Measurements from ENCODE around the gene ADPRM. TPM values are rescaled to one million over a fixed set of nuclear protein-coding genes. Genes with fewer than 3 reads are reported as not detected.

Gene ADPRM
- total and polyA plus RNA-seq, 2 experiments from 2014 or later, result 7.7 to 17.8 TPM

GRCh38 chr17:10718547-10718946, 21.2 kb downstream of the ADPRM start:
- Histone ChIP-seq H3K9me2 (replicated peaks; ENCODE audit: insufficient read depth) (no peaks in the 10 kb centered on the region), H3K27me3 (no peaks in the 10 kb centered on the region), H3K4me1 (ENCODE audit: insufficient read depth) (no peaks in the 10 kb centered on the region), H3K9me3 (ENCODE audit: low read depth) (no peaks in the 10 kb centered on the region), H3K4me2 (no peak overlapping the region), H3K27ac (no peak overlapping the region), H3K36me3 (replicated peaks; ENCODE audit: insufficient read depth, low read depth) (no peaks in the 10 kb centered on the region), H4K20me1 (ENCODE audit: insufficient read depth, poor library complexity, severe bottlenecking) (no peaks in the 10 kb centered on the region), H2AFZ (no peak overlapping the region), H3K4me3 (no peak overlapping the region), H3K79me2 (no peaks in the 10 kb centered on the region)
- no peak for DNase-seq (ENCODE audit: low spot score)
- 0% methylated on average over 1 of the region's 1 CpG for WGBS (ENCODE audit: low lambda C conversion rate, missing lambda C conversion rate)
- no peak for TF ChIP-seq EZH2phosphoT487 (IDR thresholded peaks at IDR 0.05; ENCODE audit: low read depth, severe bottlenecking, unreplicated experiment)

- no peak overlapping the region for H3K4me2 ChIP-seq
- no peak overlapping the region for H3K4me3 ChIP-seq
- H3K27me3 ChIP-seq, result no peaks in the 10 kb centered on the region
- no peaks in the 10 kb centered on the region for H3K79me2 ChIP-seq
- H3K9me3 ChIP-seq (ENCODE audit: low read depth), result no peaks in the 10 kb centered on the region
- WGBS (ENCODE audit: low lambda C conversion rate, missing lambda C conversion rate), result 84% methylated on average over 11 of the region's 11 CpGs
- no peaks in the 10 kb centered on the region for H3K9me2 ChIP-seq (replicated peaks; ENCODE audit: insufficient read depth)
- TF ChIP-seq EZH2phosphoT487 (IDR thresholded peaks at IDR 0.05; ENCODE audit: low read depth, severe bottlenecking, unreplicated experiment), result no peak
- TF ChIP-seq EZH2 (IDR thresholded peaks at IDR 0.05; ENCODE audit: borderline replicate concordance), result no peak
- no peak for TF ChIP-seq CTCF (IDR thresholded peaks at IDR 0.05; ENCODE audit: poor library complexity)
- DNase-seq (ENCODE audit: low spot score), result peak; percentile 63
- H4K20me1 ChIP-seq (ENCODE audit: insufficient read depth, poor library complexity, severe bottlenecking), result no peaks in the 10 kb centered on the region
- peaks cover 17% of the 10 kb centered on the region for H3K4me1 ChIP-seq (ENCODE audit: insufficient read depth)
- no peaks in the 10 kb centered on the region for H3K36me3 ChIP-seq (replicated peaks; ENCODE audit: insufficient read depth, low read depth)
- H2AFZ ChIP-seq, result no peak overlapping the region
- H3K27ac ChIP-seq, result peak overlapping the region; percentile 87
These were observed 27.3 kb downstream of the ADPRM start for GRCh38 chr17:10724546-10725195.

GRCh38 chr17:10725262-10725661, 27.9 kb downstream of the ADPRM start:
- Histone ChIP-seq H4K20me1 (ENCODE audit: insufficient read depth, poor library complexity, severe bottlenecking) (no peaks in the 10 kb centered on the region), H2AFZ (no peak overlapping the region), H3K4me2 (no peak overlapping the region), H3K36me3 (replicated peaks; ENCODE audit: insufficient read depth, low read depth) (no peaks in the 10 kb centered on the region), H3K4me3 (no peak overlapping the region), H3K9me3 (ENCODE audit: low read depth) (no peaks in the 10 kb centered on the region), H3K79me2 (no peaks in the 10 kb centered on the region), H3K27ac (peak overlapping the region; percentile 76), H3K27me3 (no peaks in the 10 kb centered on the region), H3K9me2 (replicated peaks; ENCODE audit: insufficient read depth) (no peaks in the 10 kb centered on the region), H3K4me1 (ENCODE audit: insufficient read depth) (peaks cover 17% of the 10 kb centered on the region)
- no peak for TF ChIP-seq EZH2phosphoT487 (IDR thresholded peaks at IDR 0.05; ENCODE audit: low read depth, severe bottlenecking, unreplicated experiment)
- no peak for TF ChIP-seq CTCF (IDR thresholded peaks at IDR 0.05; ENCODE audit: poor library complexity)
- no peak for TF ChIP-seq EZH2 (IDR thresholded peaks at IDR 0.05; ENCODE audit: borderline replicate concordance)
- 66% methylated on average over 3 of the region's 3 CpGs for WGBS (ENCODE audit: low lambda C conversion rate, missing lambda C conversion rate)
- DNase-seq (ENCODE audit: low spot score), result no peak

GRCh38 chr17:10726196-10726595, 28.8 kb downstream of the ADPRM start:
- no peak overlapping the region for H2AFZ ChIP-seq
- H3K9me3 ChIP-seq (ENCODE audit: low read depth), result no peaks in the 10 kb centered on the region
- H3K9me2 ChIP-seq (replicated peaks; ENCODE audit: insufficient read depth), result no peaks in the 10 kb centered on the region
- DNase-seq (ENCODE audit: low spot score), result no peak
- H3K79me2 ChIP-seq, result no peaks in the 10 kb centered on the region
- no peaks in the 10 kb centered on the region for H4K20me1 ChIP-seq (ENCODE audit: insufficient read depth, poor library complexity, severe bottlenecking)
- H3K4me2 ChIP-seq, result no peak overlapping the region
- no peak overlapping the region for H3K4me3 ChIP-seq
- no peak for TF ChIP-seq EZH2 (IDR thresholded peaks at IDR 0.05; ENCODE audit: borderline replicate concordance)
- H3K36me3 ChIP-seq (replicated peaks; ENCODE audit: insufficient read depth, low read depth), result no peaks in the 10 kb centered on the region
- WGBS (ENCODE audit: low lambda C conversion rate, missing lambda C conversion rate), result 46% methylated on average over 2 of the region's 2 CpGs
- peak overlapping the region; percentile 76 for H3K27ac ChIP-seq
- no peaks in the 10 kb centered on the region for H3K27me3 ChIP-seq
- peaks cover 23% of the 10 kb centered on the region for H3K4me1 ChIP-seq (ENCODE audit: insufficient read depth)
